ENCODE data around the gene PPP2R3C.
"Not testable (repeated sequence)": the region's sequence is repeated elsewhere in the genome, so short reads cannot be mapped to it uniquely, and the experiment has no call there.

The PPP2R3C gene

GRCh38 chr14:35122696-35123387 lies 1.1 kb upstream of the PPP2R3C start:
- Histone ChIP-seq H3K4me3 (ENCODE audit: low read depth, low read length) (peak overlapping the region; percentile 91), H3K9ac (ENCODE audit: low read depth, low read length) (peak overlapping the region; percentile 92), H3K4me1 (ENCODE audit: control insufficient read depth, insufficient read depth, low read length) (peaks cover 4% of the 10 kb centered on the region), H3K27me3 (ENCODE audit: control insufficient read depth, insufficient read depth, low read length) (no peaks in the 10 kb centered on the region), H3K9me3 (ENCODE audit: control insufficient read depth, insufficient read depth, low read length) (no peaks in the 10 kb centered on the region), H3K36me3 (ENCODE audit: control insufficient read depth, insufficient read depth, low read length) (no peaks in the 10 kb centered on the region)

- H3K4me1 ChIP-seq (ENCODE audit: control insufficient read depth, insufficient read depth, low read length), result peaks cover 4% of the 10 kb centered on the region
- H3K36me3 ChIP-seq (ENCODE audit: control insufficient read depth, insufficient read depth, low read length), result no peaks in the 10 kb centered on the region
- peak overlapping the region; percentile 92 for H3K9ac ChIP-seq (ENCODE audit: low read depth, low read length)
Observed at GRCh38 chr14:35121026-35121886, 534 bp downstream of the PPP2R3C start.

GRCh38 chr14:35117112-35117511 lies 4.7 kb downstream of the PPP2R3C start:
- Histone ChIP-seq H3K4me3 (ENCODE audit: low read depth, low read length) (no peak overlapping the region), H3K9ac (ENCODE audit: low read depth, low read length) (no peak overlapping the region), H3K4me1 (ENCODE audit: control insufficient read depth, insufficient read depth, low read length) (peaks cover 11% of the 10 kb centered on the region), H3K36me3 (ENCODE audit: control insufficient read depth, insufficient read depth, low read length) (peaks cover 4% of the 10 kb centered on the region), H3K9me3 (ENCODE audit: control insufficient read depth, insufficient read depth, low read length) (no peaks in the 10 kb centered on the region), H3K27me3 (ENCODE audit: control insufficient read depth, insufficient read depth, low read length) (no peaks in the 10 kb centered on the region)

More at GRCh38 chr14:35121026-35121886, 534 bp downstream of the PPP2R3C start:
- no peaks in the 10 kb centered on the region for H3K27me3 ChIP-seq (ENCODE audit: control insufficient read depth, insufficient read depth, low read length)
- H3K9me3 ChIP-seq (ENCODE audit: control insufficient read depth, insufficient read depth, low read length), result no peaks in the 10 kb centered on the region
- peak overlapping the region; percentile 91 for H3K4me3 ChIP-seq (ENCODE audit: low read depth, low read length)

- Histone ChIP-seq H3K36me3 (ENCODE audit: control insufficient read depth, insufficient read depth, low read length) (peaks cover 4% of the 10 kb centered on the region), H3K9me3 (ENCODE audit: control insufficient read depth, insufficient read depth, low read length) (no peaks in the 10 kb centered on the region), H3K4me1 (ENCODE audit: control insufficient read depth, insufficient read depth, low read length) (peaks cover 11% of the 10 kb centered on the region), H3K9ac (ENCODE audit: low read depth, low read length) (no peak overlapping the region), H3K27me3 (ENCODE audit: control insufficient read depth, insufficient read depth, low read length) (no peaks in the 10 kb centered on the region), H3K4me3 (ENCODE audit: low read depth, low read length) (no peak overlapping the region)
Observed at GRCh38 chr14:35116242-35116641, 5.5 kb downstream of the PPP2R3C start.

- peaks cover 11% of the 10 kb centered on the region for H3K4me1 ChIP-seq (ENCODE audit: control insufficient read depth, insufficient read depth, low read length)
- H3K27me3 ChIP-seq (ENCODE audit: control insufficient read depth, insufficient read depth, low read length), result no peaks in the 10 kb centered on the region
- H3K4me3 ChIP-seq (ENCODE audit: low read depth, low read length), result no peak overlapping the region
- peaks cover 7% of the 10 kb centered on the region for H3K36me3 ChIP-seq (ENCODE audit: control insufficient read depth, insufficient read depth, low read length)
- no peaks in the 10 kb centered on the region for H3K9me3 ChIP-seq (ENCODE audit: control insufficient read depth, insufficient read depth, low read length)
- H3K9ac ChIP-seq (ENCODE audit: low read depth, low read length), result no peak overlapping the region
Observed at GRCh38 chr14:35114036-35114435, 7.8 kb downstream of the PPP2R3C start.

- Histone ChIP-seq H3K9ac (ENCODE audit: low read depth, low read length) (no peak overlapping the region), H3K4me1 (ENCODE audit: control insufficient read depth, insufficient read depth, low read length) (peaks cover 11% of the 10 kb centered on the region), H3K36me3 (ENCODE audit: control insufficient read depth, insufficient read depth, low read length) (peaks cover 7% of the 10 kb centered on the region), H3K9me3 (ENCODE audit: control insufficient read depth, insufficient read depth, low read length) (no peaks in the 10 kb centered on the region), H3K27me3 (ENCODE audit: control insufficient read depth, insufficient read depth, low read length) (no peaks in the 10 kb centered on the region), H3K4me3 (ENCODE audit: low read depth, low read length) (no peak overlapping the region)
Observed at GRCh38 chr14:35113308-35113950, 8.4 kb downstream of the PPP2R3C start.

GRCh38 chr14:35112641-35113040 lies 9.1 kb downstream of the PPP2R3C start:
- no peak overlapping the region for H3K9ac ChIP-seq (ENCODE audit: low read depth, low read length)
- H3K27me3 ChIP-seq (ENCODE audit: control insufficient read depth, insufficient read depth, low read length), result no peaks in the 10 kb centered on the region
- H3K4me1 ChIP-seq (ENCODE audit: control insufficient read depth, insufficient read depth, low read length), result peaks cover 11% of the 10 kb centered on the region
- peaks cover 7% of the 10 kb centered on the region for H3K36me3 ChIP-seq (ENCODE audit: control insufficient read depth, insufficient read depth, low read length)
- H3K4me3 ChIP-seq (ENCODE audit: low read depth, low read length), result no peak overlapping the region
- H3K9me3 ChIP-seq (ENCODE audit: control insufficient read depth, insufficient read depth, low read length), result no peaks in the 10 kb centered on the region

- Histone ChIP-seq H3K4me1 (ENCODE audit: control insufficient read depth, insufficient read depth, low read length) (peaks cover 3% of the 10 kb centered on the region), H3K27me3 (ENCODE audit: control insufficient read depth, insufficient read depth, low read length) (no peaks in the 10 kb centered on the region), H3K4me3 (ENCODE audit: low read depth, low read length) (no peak overlapping the region), H3K9ac (ENCODE audit: low read depth, low read length) (no peak overlapping the region), H3K9me3 (ENCODE audit: control insufficient read depth, insufficient read depth, low read length) (no peaks in the 10 kb centered on the region), H3K36me3 (ENCODE audit: control insufficient read depth, insufficient read depth, low read length) (peaks cover 7% of the 10 kb centered on the region)
Observed at GRCh38 chr14:35107866-35108265, 13.9 kb downstream of the PPP2R3C start.

GRCh38 chr14:35094645-35095044 lies 27.1 kb downstream of the PPP2R3C start:
- H3K4me1 ChIP-seq (ENCODE audit: control insufficient read depth, insufficient read depth, low read length); H3K36me3 ChIP-seq (ENCODE audit: control insufficient read depth, insufficient read depth, low read length); H3K9me3 ChIP-seq (ENCODE audit: control insufficient read depth, insufficient read depth, low read length); H3K4me3 ChIP-seq (ENCODE audit: low read depth, low read length); H3K27me3 ChIP-seq (ENCODE audit: control insufficient read depth, insufficient read depth, low read length); H3K9ac ChIP-seq (ENCODE audit: low read depth, low read length): not testable (repeated sequence)

GRCh38 chr14:35088514-35088913 lies 33.3 kb downstream of the PPP2R3C start:
- Histone ChIP-seq H3K9ac (ENCODE audit: low read depth, low read length) (no peak overlapping the region), H3K9me3 (ENCODE audit: control insufficient read depth, insufficient read depth, low read length) (no peaks in the 10 kb centered on the region), H3K27me3 (ENCODE audit: control insufficient read depth, insufficient read depth, low read length) (no peaks in the 10 kb centered on the region), H3K36me3 (ENCODE audit: control insufficient read depth, insufficient read depth, low read length) (no peaks in the 10 kb centered on the region), H3K4me3 (ENCODE audit: low read depth, low read length) (no peak overlapping the region), H3K4me1 (ENCODE audit: control insufficient read depth, insufficient read depth, low read length) (no peaks in the 10 kb centered on the region)

GRCh38 chr14:35085441-35085840 lies 36.3 kb downstream of the PPP2R3C start:
- Histone ChIP-seq H3K4me3 (ENCODE audit: low read depth, low read length) (no peak overlapping the region), H3K27me3 (ENCODE audit: control insufficient read depth, insufficient read depth, low read length) (no peaks in the 10 kb centered on the region), H3K9me3 (ENCODE audit: control insufficient read depth, insufficient read depth, low read length) (no peaks in the 10 kb centered on the region), H3K4me1 (ENCODE audit: control insufficient read depth, insufficient read depth, low read length) (no peaks in the 10 kb centered on the region), H3K36me3 (ENCODE audit: control insufficient read depth, insufficient read depth, low read length) (no peaks in the 10 kb centered on the region), H3K9ac (ENCODE audit: low read depth, low read length) (no peak overlapping the region)

All from iPS-15b (cell line).